Mesendoderm (in vitro differentiated cells): ENCODE measurements around the gene GSG1L.
"Not testable (repeated sequence)": the region's sequence is repeated elsewhere in the genome, so short reads cannot be mapped to it uniquely, and the experiment has no call there.

Experiments
- DNase-seq: peaks from one replicate; pipeline ENCODE4 v3.0.0; 2013
- H2AK5ac ChIP-seq: 2 replicates; pipeline ENCODE4 v1.6.1; 2013; ENCODE audit warnings: low read length, inconsistent platforms
- H2BK120ac ChIP-seq: 2 replicates; pipeline ENCODE4 v1.6.1; 2013; ENCODE audit warnings: low read depth, mild to moderate bottlenecking, low read length, moderate library complexity, mixed read lengths
- H2BK15ac ChIP-seq: replicated peaks from 2 replicates; pipeline ENCODE4 v1.6.1; 2013; ENCODE audit warnings: low read depth, mild to moderate bottlenecking, moderate library complexity
- H2BK5ac ChIP-seq: 2 replicates; pipeline ENCODE4 v1.6.1; 2013; ENCODE audit warnings: low read length, inconsistent platforms
- H3K18ac ChIP-seq: 2 replicates; pipeline ENCODE4 v1.6.1; 2013; ENCODE audit warnings: mild to moderate bottlenecking, low read length, mixed read lengths
- H3K23ac ChIP-seq: one replicate; pipeline ENCODE4 v1.6.1; 2013; ENCODE audit warnings: low read length
- H3K27ac ChIP-seq: 2 replicates; pipeline ENCODE4 v1.5.1; 2013; ENCODE audit warnings: low read depth, mild to moderate bottlenecking, inconsistent platforms, low read length, moderate library complexity
- H3K27me3 ChIP-seq: 2 replicates; pipeline ENCODE4 v1.6.1; 2013; ENCODE audit warnings: low read length, control low read depth, mild to moderate bottlenecking, inconsistent platforms; ENCODE audit not compliant: insufficient read depth, poor library complexity
- H3K36me3 ChIP-seq: 2 replicates; pipeline ENCODE4 v1.6.1; 2013; ENCODE audit warnings: low read length, inconsistent platforms; ENCODE audit not compliant: control insufficient read depth, insufficient read depth
- H3K4ac ChIP-seq: one replicate; pipeline ENCODE4 v1.6.1; 2013; ENCODE audit warnings: low read depth, mild to moderate bottlenecking, low read length, moderate library complexity
- H3K4me1 ChIP-seq: 2 replicates; pipeline ENCODE4 v1.6.1; 2013; ENCODE audit warnings: low read depth, low read length, inconsistent platforms; ENCODE audit not compliant: control insufficient read depth
- H3K4me2 ChIP-seq: 2 replicates; pipeline ENCODE4 v1.6.1; 2013; ENCODE audit warnings: low read length
- H3K4me3 ChIP-seq: 2 replicates; pipeline ENCODE4 v1.5.1; 2013; ENCODE audit warnings: mild to moderate bottlenecking, low read length
- H3K56ac ChIP-seq: one replicate; pipeline ENCODE4 v1.6.1; 2013; ENCODE audit warnings: low read length
- H3K79me1 ChIP-seq: 2 replicates; pipeline ENCODE4 v1.6.1; 2013; ENCODE audit warnings: low read length, inconsistent platforms
- H3K79me2 ChIP-seq: 2 replicates; pipeline ENCODE4 v1.6.1; 2013; ENCODE audit warnings: mild to moderate bottlenecking, low read length; ENCODE audit not compliant: control insufficient read depth, insufficient read depth
- H3K9ac ChIP-seq: 2 replicates; pipeline ENCODE4 v1.6.1; 2013; ENCODE audit warnings: low read length, inconsistent platforms
- H4K5ac ChIP-seq: one replicate; pipeline ENCODE4 v1.6.1; 2013; ENCODE audit warnings: low read length
- H4K8ac ChIP-seq: one replicate; pipeline ENCODE4 v1.6.1; 2013; ENCODE audit warnings: low read depth, mild to moderate bottlenecking, control low read depth, low read length, moderate library complexity
- WGBS: extraction: QIAGEN DNeasy Blood & Tissue Kit; methylation state at CpG from one replicate; pipeline ENCODE4 v1.1.7; 2013; ENCODE audit warnings: low lambda C conversion rate, missing lambda C conversion rate; ENCODE audit not compliant: insufficient coverage; ENCODE audit errors: extremely low coverage; 5-methylcytosine and 5-hydroxymethylcytosine counted together

The GSG1L gene

DNA sequence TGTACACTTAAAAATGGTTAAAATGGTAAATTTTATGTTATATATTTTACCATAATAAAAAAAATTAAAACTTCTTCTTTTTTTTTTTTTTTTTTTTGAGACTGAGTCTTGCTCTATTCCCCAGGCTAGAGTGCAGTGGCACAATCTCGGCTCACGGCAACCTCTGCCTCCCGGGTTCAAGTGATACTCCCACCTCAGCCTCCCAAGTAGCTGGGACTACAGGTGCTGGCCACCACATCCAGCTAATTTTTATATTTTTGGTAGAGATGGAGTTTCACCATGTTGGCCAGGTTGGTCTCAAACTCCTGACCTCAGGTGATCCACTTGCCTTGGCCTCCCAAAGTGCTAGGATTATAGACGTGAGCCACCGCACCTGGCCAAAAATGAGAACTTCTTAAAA is 121.4 kb downstream of the GSG1L start:
- not testable (repeated sequence) for H3K9ac ChIP-seq, H3K23ac ChIP-seq, H3K27me3 ChIP-seq, H4K8ac ChIP-seq, DNase-seq, H3K4me2 ChIP-seq, H3K4me1 ChIP-seq, H3K27ac ChIP-seq, H2BK120ac ChIP-seq, H3K4ac ChIP-seq, H3K4me3 ChIP-seq, H3K18ac ChIP-seq, H3K56ac ChIP-seq, H2AK5ac ChIP-seq, H2BK15ac ChIP-seq, H3K36me3 ChIP-seq, H3K79me2 ChIP-seq, H2BK5ac ChIP-seq, H3K79me1 ChIP-seq, H4K5ac ChIP-seq
- no CpG with 5 or more reads among the region's 5 CpGs for WGBS

DNA sequence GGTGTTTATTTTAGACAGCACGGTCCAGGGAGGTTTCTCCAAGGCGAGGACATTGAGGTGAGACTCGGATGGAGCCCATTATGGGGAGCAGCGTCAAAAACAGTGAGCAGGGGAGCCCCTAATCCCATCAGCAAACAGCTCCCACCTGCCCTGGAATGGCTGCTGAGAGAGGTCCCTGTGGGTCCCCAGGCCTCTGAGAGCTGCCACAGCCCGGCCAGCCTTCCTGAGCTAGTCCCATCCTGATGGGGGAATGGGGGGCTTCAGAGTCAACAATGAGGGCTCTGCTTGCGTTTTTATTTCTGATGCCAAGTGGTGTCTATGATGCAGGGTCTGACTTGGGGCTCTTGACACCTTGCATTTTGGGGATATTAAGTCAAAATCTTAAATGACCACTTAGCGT is 128.4 kb downstream of the GSG1L start:
- no peak for DNase-seq
- Histone ChIP-seq H3K79me1 (no peaks in the 10 kb centered on the region), H3K56ac (no peak overlapping the region), H2BK120ac (no peak overlapping the region), H3K4me1 (no peaks in the 10 kb centered on the region), H3K9ac (no peak overlapping the region), H4K8ac (no peak overlapping the region), H2BK15ac (no peak overlapping the region), H3K4me3 (no peak overlapping the region), H3K36me3 (no peaks in the 10 kb centered on the region), H2AK5ac (no peak overlapping the region), H3K27me3 (no peaks in the 10 kb centered on the region), H3K79me2 (no peaks in the 10 kb centered on the region), H3K4ac (no peak overlapping the region), H3K18ac (no peak overlapping the region), H2BK5ac (no peak overlapping the region), H3K27ac (no peak overlapping the region), H3K4me2 (no peak overlapping the region), H4K5ac (no peak overlapping the region), H3K23ac (no peak overlapping the region)
- WGBS, result no CpG with 5 or more reads among the region's 7 CpGs

DNA sequence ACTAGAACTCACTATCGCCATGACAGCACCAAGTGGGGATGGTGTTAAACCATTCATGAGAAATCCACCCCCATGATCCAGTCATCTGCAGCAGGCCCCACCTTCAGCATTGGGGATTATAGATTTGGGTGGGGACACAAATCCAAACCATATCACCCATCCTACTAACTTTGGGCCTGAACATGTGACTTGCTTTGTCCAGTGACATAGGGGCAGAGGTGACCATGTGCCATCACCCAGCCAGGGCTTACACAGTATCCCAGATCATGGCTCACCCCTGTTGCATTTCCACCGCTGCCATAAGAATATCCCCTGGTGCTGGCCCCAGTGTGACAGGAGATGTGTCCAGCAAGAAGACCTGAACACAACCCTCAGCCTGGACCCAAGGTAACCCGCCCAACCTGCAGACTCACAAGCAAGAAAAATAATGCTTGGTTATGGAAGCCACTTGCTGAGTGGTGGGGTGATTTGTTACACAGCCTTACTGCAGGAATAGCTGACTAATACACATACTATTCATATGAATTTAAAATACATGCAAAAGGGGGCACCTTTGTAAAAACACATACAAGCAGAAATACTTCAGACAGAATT is 130.9 kb downstream of the GSG1L start:
- no peak overlapping the region for H3K18ac ChIP-seq
- no peaks in the 10 kb centered on the region for H3K79me2 ChIP-seq
- H3K4me1 ChIP-seq, result no peaks in the 10 kb centered on the region
- H2BK15ac ChIP-seq, result no peak overlapping the region
- no peak overlapping the region for H3K23ac ChIP-seq
- H3K4me3 ChIP-seq, result no peak overlapping the region
- no peak overlapping the region for H4K5ac ChIP-seq
- WGBS, result no CpG with 5 or more reads among the region's 3 CpGs
- H3K9ac ChIP-seq, result no peak overlapping the region
- no peaks in the 10 kb centered on the region for H3K79me1 ChIP-seq
- H3K27me3 ChIP-seq, result no peaks in the 10 kb centered on the region
- no peak overlapping the region for H2BK120ac ChIP-seq
- H4K8ac ChIP-seq, result no peak overlapping the region
- no peaks in the 10 kb centered on the region for H3K36me3 ChIP-seq
- DNase-seq, result no peak
- H2BK5ac ChIP-seq, result no peak overlapping the region
- H3K4me2 ChIP-seq, result no peak overlapping the region
- H3K4ac ChIP-seq, result no peak overlapping the region
- no peak overlapping the region for H2AK5ac ChIP-seq
- no peak overlapping the region for H3K27ac ChIP-seq
- H3K56ac ChIP-seq, result no peak overlapping the region

DNA sequence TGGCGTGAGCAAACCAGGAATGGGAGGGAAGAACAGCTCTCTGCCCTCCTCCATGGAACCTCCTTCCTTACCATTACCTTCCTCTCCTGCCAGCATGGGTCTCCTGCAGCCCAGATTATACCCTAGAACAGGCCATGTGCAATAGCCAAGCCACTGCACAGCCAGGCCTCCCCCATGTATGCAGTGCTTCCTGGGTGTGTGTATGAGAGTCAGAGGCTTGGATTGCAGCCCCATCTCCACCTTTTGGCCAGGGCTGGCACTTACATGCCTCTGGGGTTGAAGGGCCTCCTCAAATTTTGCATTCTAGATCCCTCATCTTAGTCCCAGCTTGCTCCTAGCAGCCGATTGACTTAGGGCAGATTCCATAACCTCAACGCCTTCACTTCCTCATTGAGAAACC is 133.7 kb downstream of the GSG1L start:
- Histone ChIP-seq H2BK5ac (no peak overlapping the region), H3K18ac (no peak overlapping the region), H3K56ac (no peak overlapping the region), H3K27me3 (no peaks in the 10 kb centered on the region), H2AK5ac (no peak overlapping the region), H3K79me1 (no peaks in the 10 kb centered on the region), H3K9ac (no peak overlapping the region), H3K4ac (no peak overlapping the region), H2BK15ac (no peak overlapping the region), H2BK120ac (no peak overlapping the region), H3K79me2 (no peaks in the 10 kb centered on the region), H4K8ac (no peak overlapping the region), H3K23ac (no peak overlapping the region), H3K36me3 (no peaks in the 10 kb centered on the region), H3K4me2 (no peak overlapping the region), H3K4me3 (no peak overlapping the region), H3K4me1 (no peaks in the 10 kb centered on the region), H3K27ac (no peak overlapping the region), H4K5ac (no peak overlapping the region)
- no CpG with 5 or more reads among the region's 3 CpGs for WGBS
- DNase-seq, result no peak

DNA sequence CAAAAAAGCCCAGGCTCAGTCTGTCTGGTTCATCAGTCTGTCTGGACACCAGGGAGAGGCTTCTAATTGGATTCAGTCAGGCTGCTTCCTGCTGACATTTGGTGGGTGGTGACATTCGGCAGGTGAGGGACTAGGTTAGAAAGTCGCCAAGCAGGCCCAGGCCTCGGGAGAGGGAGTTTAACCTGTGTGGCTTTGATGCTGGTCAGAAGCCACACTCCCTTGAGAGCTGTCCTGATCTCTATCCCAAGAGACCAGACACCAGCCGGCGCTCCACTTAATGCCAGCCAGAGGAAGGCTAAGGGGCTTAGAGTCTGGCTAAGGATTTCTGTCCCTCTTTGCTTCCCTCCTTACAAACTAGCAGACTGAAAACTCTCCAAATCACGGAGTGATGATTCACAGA is 135.0 kb downstream of the GSG1L start:
- no peak overlapping the region for H3K18ac ChIP-seq
- H2BK15ac ChIP-seq, result no peak overlapping the region
- no peak overlapping the region for H3K4me3 ChIP-seq
- H3K56ac ChIP-seq, result no peak overlapping the region
- no peaks in the 10 kb centered on the region for H3K36me3 ChIP-seq
- no CpG with 5 or more reads among the region's 6 CpGs for WGBS
- no peak overlapping the region for H3K27ac ChIP-seq
- no peaks in the 10 kb centered on the region for H3K79me2 ChIP-seq
- H4K5ac ChIP-seq, result no peak overlapping the region
- H3K27me3 ChIP-seq, result no peaks in the 10 kb centered on the region
- H3K4me1 ChIP-seq, result no peaks in the 10 kb centered on the region
- H3K23ac ChIP-seq, result no peak overlapping the region
- no peak overlapping the region for H2BK5ac ChIP-seq
- no peak overlapping the region for H2AK5ac ChIP-seq
- H3K4ac ChIP-seq, result no peak overlapping the region
- H4K8ac ChIP-seq, result no peak overlapping the region
- H3K79me1 ChIP-seq, result no peaks in the 10 kb centered on the region
- H2BK120ac ChIP-seq, result no peak overlapping the region
- no peak overlapping the region for H3K4me2 ChIP-seq
- no peak overlapping the region for H3K9ac ChIP-seq
- DNase-seq, result no peak

DNA sequence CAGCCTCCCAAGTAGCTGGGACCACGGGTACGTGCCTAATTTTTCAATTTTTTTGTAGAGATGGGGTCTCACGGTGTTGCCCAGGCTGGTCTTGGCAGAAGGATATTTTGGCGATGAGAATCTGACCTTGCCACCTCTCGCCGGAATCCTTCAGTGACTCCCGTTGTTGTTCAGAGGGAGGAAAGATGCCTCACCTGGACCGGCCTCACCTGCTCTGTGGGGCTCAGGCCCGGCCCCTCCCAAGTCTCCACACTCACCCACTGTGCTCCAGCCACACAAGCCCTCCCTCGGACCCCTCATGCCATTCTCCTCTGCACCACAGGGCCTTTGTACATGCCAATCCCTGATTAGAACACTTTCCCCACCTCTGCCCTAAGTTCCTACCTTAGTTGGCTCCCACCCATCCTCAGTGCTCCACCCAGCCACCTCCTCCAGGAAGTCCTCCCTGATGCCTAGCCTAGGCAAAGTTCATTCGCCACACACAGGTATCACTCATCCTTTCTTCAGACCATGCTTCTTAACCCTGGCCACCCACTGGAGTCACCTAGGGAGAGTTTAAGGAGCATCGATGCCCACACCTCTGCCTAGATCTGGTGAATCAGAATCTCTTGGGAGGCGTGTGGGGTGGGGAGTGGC is 136.1 kb downstream of the GSG1L start:
- no peak overlapping the region for H3K4me2 ChIP-seq
- H3K4me1 ChIP-seq, result no peaks in the 10 kb centered on the region
- no peak overlapping the region for H3K4ac ChIP-seq
- no peak overlapping the region for H2AK5ac ChIP-seq
- no peak overlapping the region for H3K27ac ChIP-seq
- H2BK120ac ChIP-seq, result no peak overlapping the region
- H3K27me3 ChIP-seq, result no peaks in the 10 kb centered on the region
- H3K4me3 ChIP-seq, result no peak overlapping the region
- no peak overlapping the region for H3K9ac ChIP-seq
- H3K79me2 ChIP-seq, result no peaks in the 10 kb centered on the region
- no peak overlapping the region for H4K5ac ChIP-seq
- no CpG with 5 or more reads among the region's 13 CpGs for WGBS
- no peak overlapping the region for H3K18ac ChIP-seq
- no peak overlapping the region for H3K23ac ChIP-seq
- DNase-seq, result no peak
- no peaks in the 10 kb centered on the region for H3K36me3 ChIP-seq
- H2BK15ac ChIP-seq, result no peak overlapping the region
- H4K8ac ChIP-seq, result no peak overlapping the region
- no peak overlapping the region for H3K56ac ChIP-seq
- H2BK5ac ChIP-seq, result no peak overlapping the region
- H3K79me1 ChIP-seq, result no peaks in the 10 kb centered on the region
